NCI-H524 (cell line): ENCODE data around the gene OPCML.

Experiments used
- DNase-seq, 2 experiments: peaks; one replicate each; lab custom pipeline; 2025; lab: John Stamatoyannopoulos, UW

OPCML gene

DNA sequence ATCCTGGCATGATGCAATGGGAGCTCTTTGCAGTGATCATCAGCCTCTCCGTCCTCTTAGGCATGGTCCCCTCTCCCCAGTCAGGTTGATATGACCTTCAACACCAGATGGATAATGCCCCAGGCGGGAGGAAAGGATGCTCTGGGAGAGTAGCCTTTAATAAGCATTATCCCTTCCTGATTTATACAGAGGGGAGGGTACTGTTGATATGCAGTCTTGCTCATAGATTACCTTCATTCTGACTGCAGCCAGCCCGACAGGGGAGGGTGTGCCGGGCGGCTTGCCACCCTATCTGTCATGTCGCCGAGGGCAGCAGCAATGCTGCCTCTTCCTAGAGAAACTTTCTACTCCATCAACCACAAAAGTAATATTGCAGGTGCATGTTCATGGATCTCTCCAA is 497.4 kb downstream of the OPCML start:
- DNase-seq: no peak

- DNase-seq: no peak
These were observed 503.2 kb downstream of the OPCML start for GRCh38 chr11:133029107-133029506.

GRCh38 chr11:133026952-133027351 is 505.3 kb downstream of the OPCML start:
- no peak for DNase-seq

DNA sequence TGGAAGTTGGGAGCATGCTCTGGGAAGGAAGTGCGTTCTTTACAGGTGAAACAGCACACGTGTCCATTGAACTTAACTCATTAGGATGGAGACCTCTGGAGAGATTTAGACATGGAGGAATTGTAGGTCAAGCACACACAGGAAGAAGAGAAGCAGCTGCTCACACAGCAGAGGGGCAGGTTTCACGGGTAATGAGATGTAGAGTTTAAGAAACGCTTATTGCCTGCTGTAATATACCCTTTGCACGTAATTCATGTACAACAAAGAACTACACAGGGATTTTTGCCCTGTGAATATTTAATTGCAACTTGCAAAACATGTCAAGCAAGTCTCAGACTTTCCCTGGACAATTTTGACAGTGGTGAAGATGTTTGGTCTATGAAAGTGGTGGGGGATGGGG is 508.0 kb downstream of the OPCML start:
- no peak for DNase-seq

GRCh38 chr11:133023232-133023631 is 509.1 kb downstream of the OPCML start:
- no peak for DNase-seq

- DNase-seq: peak in 1 of 2 experiments; percentile 10
These were observed 510.7 kb downstream of the OPCML start for GRCh38 chr11:133021553-133021952.

DNA sequence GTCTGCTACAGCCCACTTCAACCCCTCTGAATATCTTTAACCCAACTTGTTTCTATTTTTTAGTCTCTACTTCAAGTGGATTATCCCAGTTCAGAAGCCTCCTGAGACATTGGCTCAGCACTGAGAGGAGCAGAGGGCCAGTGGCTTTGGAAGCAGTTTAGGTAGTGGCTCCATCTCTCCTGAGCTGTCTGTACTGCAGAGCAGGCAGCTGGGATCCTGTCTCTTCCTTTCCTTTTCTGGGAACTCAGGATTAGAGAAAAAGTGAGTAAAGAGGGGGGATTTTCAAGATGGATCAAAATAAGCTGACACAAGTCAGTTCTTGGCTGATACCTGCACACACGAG is 512.0 kb downstream of the OPCML start:
- peak; percentile 57 to 88 for DNase-seq

- no peak for DNase-seq
These were observed 512.5 kb downstream of the OPCML start for GRCh38 chr11:133019545-133020371.

GRCh38 chr11:133015457-133015856 is 516.8 kb downstream of the OPCML start:
- no peak for DNase-seq

DNA sequence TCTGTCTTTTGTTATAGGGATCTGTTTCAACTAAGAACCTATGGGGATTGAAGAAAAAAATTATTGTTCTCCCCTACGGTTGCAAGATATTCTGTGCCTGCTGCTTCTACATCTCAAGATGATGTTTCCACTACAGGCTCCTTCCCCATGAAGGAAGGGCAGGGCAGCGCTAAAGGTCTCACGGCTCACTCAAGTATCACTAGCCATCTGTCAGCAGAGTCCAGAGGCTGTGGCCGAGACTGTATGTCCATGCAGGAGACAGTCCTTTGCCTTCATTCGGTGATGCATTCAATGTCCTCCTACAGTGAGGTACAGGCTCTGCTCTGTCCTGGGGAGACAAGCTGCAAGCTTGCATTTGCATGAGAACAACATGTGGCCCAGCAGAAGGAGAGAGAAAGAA is 518.0 kb downstream of the OPCML start:
- peak in 1 of 2 experiments; percentile 3 for DNase-seq

DNA sequence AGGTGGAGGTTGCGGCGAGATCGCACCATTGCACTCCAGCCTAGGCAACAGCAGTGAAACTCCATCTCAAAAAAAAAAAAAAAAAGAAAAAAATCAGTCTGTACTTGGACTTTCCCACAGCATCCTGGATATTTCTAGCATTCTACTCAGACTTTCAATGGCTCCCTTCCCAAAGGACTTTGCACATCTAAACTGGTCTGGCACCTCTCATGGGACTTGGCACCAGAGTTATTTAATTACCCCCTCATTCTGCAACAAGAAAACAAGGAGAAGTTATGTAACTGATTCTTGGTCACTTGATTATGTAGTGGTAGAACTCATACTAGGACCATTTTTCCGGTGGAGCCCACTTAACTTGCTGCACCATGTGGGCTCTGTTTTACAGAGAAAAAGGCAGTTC is 519.5 kb downstream of the OPCML start:
- no peak for DNase-seq

DNA sequence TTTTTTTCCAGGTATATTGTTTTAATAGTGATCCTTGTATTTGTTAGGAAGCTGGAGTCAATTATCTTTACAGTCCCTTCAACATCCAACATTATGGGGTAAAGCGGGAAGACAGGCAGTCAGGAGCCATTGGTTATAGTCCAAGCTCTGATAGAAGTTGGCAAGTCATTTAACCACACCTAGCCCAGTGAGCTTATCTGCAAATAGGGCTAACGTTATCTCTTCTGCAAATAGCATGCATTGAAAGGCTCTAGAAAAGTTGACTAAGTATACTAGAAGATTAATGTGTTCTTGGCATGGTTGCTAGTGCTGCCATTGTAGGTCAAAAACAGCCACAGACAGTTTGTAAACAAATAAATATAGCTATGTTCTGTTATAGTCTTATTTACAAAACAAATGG is 520.7 kb downstream of the OPCML start:
- no peak for DNase-seq

DNA sequence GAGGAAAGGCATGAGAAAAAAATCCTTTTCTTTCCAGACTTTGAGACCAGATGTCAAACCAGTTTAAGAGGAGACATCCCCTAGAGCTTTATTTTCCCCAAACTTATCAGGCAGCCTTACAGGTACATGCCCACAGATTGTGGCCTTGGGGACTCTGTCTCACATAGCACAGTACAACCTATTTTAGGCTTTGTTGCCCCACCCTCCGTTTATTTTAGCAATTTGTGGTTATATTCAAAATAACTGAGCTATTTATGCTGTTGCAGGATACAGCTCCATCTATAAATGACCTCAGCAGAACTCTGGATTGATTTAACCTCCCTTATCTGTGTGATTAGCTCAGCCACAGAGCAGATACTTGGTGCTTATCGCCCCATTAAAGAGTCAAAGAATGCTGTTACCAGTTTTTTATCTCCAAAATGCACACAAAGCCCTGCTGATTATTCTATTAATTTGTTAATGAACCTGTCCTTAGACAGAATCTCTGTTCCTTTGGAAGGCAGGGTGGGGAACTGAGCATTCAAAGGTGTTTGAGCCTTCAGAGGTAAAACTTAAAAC is 525.2 kb downstream of the OPCML start:
- no peak for DNase-seq

DNA sequence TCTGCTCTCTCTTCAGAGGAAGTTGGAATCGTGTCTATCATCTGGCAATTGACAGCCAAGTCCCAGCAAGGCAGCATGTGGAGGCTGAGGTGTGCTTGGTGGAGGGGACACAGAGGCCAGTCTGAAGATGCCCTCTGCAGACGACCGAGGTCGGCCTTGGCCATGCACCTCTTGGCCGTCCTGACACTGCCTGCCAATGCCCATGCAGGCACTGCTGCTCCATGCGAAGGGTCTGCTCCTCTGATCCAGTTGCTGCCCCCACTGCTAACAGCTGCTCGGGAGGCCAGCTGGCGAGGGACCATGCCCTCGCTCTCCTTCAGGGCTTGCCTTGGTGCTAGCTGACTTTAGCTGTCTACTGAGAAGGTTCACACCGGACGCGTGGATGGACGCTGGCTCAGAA is 527.9 kb downstream of the OPCML start:
- no peak for DNase-seq

DNA sequence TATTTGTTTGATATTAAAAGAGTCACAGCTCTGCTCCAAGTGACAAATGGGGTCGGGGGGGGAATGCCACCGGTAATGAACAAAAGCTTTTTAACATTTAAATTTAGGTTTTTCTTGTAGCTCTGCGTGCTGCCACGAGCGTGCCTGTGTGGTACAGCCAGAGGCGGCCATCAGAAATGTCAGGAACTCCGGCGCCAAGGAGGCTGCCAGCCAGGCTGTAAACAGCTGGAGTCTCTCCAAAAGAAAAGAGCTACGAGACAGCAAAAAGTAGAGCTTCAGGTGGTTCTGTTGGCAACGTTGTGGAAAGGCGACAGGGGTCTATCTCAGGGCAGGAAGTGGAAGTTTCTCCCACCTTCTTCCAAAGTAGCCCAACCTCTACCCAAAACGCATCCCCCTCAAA is 532.8 kb downstream of the OPCML start:
- DNase-seq: no peak

- no peak for DNase-seq
These were observed 533.3 kb downstream of the OPCML start for GRCh38 chr11:132999031-132999430.

DNA sequence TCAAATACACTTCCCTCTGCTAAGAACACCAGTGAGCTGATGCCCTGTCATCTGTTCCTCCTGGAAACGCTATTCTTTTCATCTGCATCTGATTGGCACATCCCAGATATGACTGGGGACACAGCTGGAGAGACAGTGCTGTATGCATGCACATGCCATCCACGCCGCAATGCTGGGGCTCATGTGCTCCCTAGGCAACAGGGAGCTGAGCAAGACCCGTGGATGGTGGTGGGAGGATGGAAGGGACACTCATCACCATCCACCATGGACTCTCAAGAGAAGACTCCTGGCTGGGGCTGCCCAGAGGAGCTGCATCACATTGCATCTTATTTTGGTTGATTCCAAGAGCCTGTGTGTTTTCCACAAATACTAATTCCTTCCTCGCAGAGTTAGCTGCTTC is 534.9 kb downstream of the OPCML start:
- no peak for DNase-seq

- DNase-seq: no peak
These were observed 537.3 kb downstream of the OPCML start for GRCh38 chr11:132994966-132995365.

GRCh38 chr11:132993991-132994502 is 538.3 kb downstream of the OPCML start:
- peak in 1 of 2 experiments; percentile 30 for DNase-seq

DNA sequence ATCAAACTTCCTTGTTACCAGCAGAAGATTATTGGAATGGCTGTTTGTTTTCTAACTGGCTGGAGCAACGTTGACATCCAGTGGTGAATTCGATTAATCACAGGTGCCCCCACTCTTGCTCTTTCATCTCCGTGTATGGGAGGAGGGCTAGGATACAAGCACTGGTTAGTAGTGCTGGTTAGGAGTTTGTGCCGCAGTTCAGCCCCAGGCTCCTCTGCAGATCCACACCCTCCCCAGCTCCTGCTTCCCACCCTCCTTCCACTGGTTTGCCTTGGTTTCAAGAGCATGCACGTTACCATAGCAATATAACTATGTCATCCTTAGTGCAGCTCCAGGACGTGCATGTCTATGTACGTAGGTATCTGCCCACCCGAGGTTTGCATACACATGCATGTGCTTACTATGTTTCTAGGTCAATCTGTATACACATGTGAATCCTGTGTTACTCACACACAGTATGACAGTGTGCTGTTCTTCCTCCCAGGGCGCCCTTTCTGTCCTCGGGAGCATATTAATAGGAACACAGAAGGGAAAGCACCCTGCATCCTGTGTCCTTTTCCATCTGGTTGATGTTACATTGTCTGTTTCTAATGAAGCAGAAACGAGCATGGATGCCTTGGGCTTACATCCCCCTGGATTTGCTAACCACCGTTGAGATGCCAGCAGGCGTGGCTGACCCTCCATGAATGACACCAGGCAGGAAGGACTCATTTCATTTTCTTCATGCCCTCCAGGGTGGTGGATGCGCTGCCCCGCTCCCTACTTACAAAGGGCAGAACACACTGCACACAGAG is 539.3 kb downstream of the OPCML start:
- DNase-seq: peak in 1 of 2 experiments; percentile 51

- no peak for DNase-seq
These were observed 543.9 kb downstream of the OPCML start for GRCh38 chr11:132988411-132988810.

GRCh38 chr11:132987936-132988335 is 544.4 kb downstream of the OPCML start:
- DNase-seq: no peak

DNA sequence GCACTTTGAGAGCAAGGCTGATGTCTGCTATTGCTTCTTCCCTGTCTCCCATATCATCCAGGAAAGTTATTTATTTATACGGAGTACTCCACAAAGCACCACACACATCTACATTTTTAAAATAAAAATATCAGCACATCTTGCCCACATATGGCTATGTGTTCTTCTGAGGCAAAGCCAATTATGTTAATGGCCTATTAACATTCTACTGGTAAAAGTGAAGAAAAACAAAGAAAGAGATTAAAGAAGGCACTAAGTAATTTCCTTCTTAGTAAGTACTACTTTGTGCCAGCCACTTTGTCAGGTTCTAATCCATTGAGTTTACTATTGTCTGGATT is 548.7 kb downstream of the OPCML start:
- no peak for DNase-seq
